Gastrocnemius medialis (tissue), 4 donors: ENCODE measurements around the gene ZP3. TPM values are rescaled to one million over a fixed set of nuclear protein-coding genes. Genes with fewer than 3 reads are reported as not detected.
"Not testable (repeated sequence)": the region's sequence is repeated elsewhere in the genome, so short reads cannot be mapped to it uniquely, and the experiment has no call there.

Experiments used
- ATAC-seq, 2 donors: fragments of 150-250 bp; one replicate each; pipeline ENCODE4 v1.9.1; 2016
- DNase-seq, 2 donors: peaks; one replicate each; pipeline ENCODE4 v3.0.0-alpha.2; 2019
- H3K27ac ChIP-seq, 4 donors: fragments of 200-600 bp; sonication (generic); 1 replicate in 1 of 4; 2 replicates in 3 of 4; pipeline ENCODE4 v1.5.1; 2016 to 2018; ENCODE audit warnings: mild to moderate bottlenecking in 2 of 4, moderate library complexity in 1 of 4
- H3K27me3 ChIP-seq, 3 donors: fragments of 200-600 bp; sonication (generic) in 2 of 3; 1 replicate in 1 of 3; 2 replicates in 2 of 3; pipeline versions ENCODE4 v1.5.1 to v1.6.0; 2016 to 2019; ENCODE audit warnings: mild to moderate bottlenecking in 1 of 3, moderate library complexity in 1 of 3
- H3K36me3 ChIP-seq, 2 donors: fragments of 200-600 bp; sonication (generic) in 1 of 2; one replicate each; pipeline ENCODE4 v1.5.1; 2017 to 2018
- H3K4me1 ChIP-seq, 2 donors: fragments of 200-600 bp; sonication (generic) in 1 of 2; one replicate each; pipeline ENCODE4 v1.5.1; 2016 to 2017; ENCODE audit warnings: mild to moderate bottlenecking in 2 of 2
- H3K4me3 ChIP-seq, 4 donors: fragments of 200-600 bp; sonication (generic) in 3 of 4; 1 replicate in 1 of 4; 2 replicates in 3 of 4; pipeline ENCODE4 v1.5.1; 2016 to 2019; ENCODE audit warnings: mild to moderate bottlenecking in 2 of 4
- H3K9me3 ChIP-seq, 3 donors: fragments of 200-600 bp; sonication (generic) in 2 of 3; 1 replicate in 1 of 3; 2 replicates in 2 of 3; pipeline ENCODE4 v1.5.1; 2016 to 2019
- POLR2A ChIP-seq, 2 donors: fragments of 450-650 bp; IDR thresholded peaks; one replicate each; pipeline ENCODE4 v1.6.1; 2017; ENCODE audit warnings: antibody characterized with exemption in 2 of 2, mild to moderate bottlenecking in 2 of 2, moderate library complexity in 2 of 2
- in situ Hi-C, 4 donors: fragments of 200-750 bp; cut with MboI; loops; one replicate each; pipeline versions ENCODE4 v1.15.0 to v1.8.0; 2017; ENCODE audit warnings: low sequenced_read_pairs in 4 of 4
- intact Hi-C: fragments of 100-400 bp; cut with DNase I; formaldehyde crosslinking; loops from one replicate; pipeline ENCODE4 v1.15.1; 2023; ENCODE audit warnings: low total_unique reads
- total RNA-seq, 4 donors: library from RNA; depleted of rRNA; stranded (reverse); fragments of >200 nt; gene quantifications; one replicate each; pipeline versions ENCODE4 v1.1.0 to v1.2.3, GENCODE V29; 2016
- TF ChIP-seq, protein P1 (sequence below), 5 experiments: fragments of 450-650 bp in 3 of 5; fragments of 200-600 bp in 2 of 5; sonication (generic) in 2 of 5; IDR thresholded peaks in 4 of 5; conservative IDR thresholded peaks in 1 of 5; 1 replicate in 4 of 5; 2 replicates in 1 of 5; pipeline ENCODE4 v1.5.1; 2016 to 2019; ENCODE audit warnings: antibody characterized with exemption in 5 of 5, mild to moderate bottlenecking in 3 of 5, moderate library complexity in 3 of 5

The ZP3 gene
- total RNA-seq, 4 donors from 2014 or later = 1.1 TPM; not detected in 3

DNA sequence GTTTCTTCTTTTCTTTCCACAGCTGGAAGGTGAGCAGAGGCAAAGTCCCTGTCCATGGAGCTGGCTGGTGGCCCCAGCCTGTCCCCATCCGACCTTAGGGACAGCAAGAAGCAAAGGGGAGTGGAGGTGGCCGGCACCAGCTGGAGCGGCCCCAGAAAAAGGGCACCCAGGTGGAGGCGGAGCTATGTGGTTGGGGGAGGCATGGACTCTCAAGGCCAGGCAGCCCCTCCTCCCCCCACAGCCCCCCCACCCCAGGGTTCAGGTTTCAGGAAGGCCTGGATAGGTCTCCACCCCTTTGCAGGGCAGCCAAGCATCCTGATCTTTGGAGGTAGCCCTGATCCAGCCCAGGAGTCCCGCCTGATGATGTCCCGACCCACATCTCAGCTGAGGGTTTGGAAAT is 15.2 kb upstream of the ZP3 start, which contains the start of gene SSC4D:
TSS of gene SSC4D (minus strand) at position 161 of the 400 bp plus-strand sequence. CDS start 5,258 bp downstream, outside the sequence.
- no peaks in the 10 kb centered on the region for H3K36me3 ChIP-seq
- ATAC-seq = no peak
- no peak within 1 kb of the TSS for H3K4me3 ChIP-seq
- no peak within 1 kb of the TSS for H3K27ac ChIP-seq
- TF ChIP-seq, protein P1, sequence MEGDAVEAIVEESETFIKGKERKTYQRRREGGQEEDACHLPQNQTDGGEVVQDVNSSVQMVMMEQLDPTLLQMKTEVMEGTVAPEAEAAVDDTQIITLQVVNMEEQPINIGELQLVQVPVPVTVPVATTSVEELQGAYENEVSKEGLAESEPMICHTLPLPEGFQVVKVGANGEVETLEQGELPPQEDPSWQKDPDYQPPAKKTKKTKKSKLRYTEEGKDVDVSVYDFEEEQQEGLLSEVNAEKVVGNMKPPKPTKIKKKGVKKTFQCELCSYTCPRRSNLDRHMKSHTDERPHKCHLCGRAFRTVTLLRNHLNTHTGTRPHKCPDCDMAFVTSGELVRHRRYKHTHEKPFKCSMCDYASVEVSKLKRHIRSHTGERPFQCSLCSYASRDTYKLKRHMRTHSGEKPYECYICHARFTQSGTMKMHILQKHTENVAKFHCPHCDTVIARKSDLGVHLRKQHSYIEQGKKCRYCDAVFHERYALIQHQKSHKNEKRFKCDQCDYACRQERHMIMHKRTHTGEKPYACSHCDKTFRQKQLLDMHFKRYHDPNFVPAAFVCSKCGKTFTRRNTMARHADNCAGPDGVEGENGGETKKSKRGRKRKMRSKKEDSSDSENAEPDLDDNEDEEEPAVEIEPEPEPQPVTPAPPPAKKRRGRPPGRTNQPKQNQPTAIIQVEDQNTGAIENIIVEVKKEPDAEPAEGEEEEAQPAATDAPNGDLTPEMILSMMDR (IDR thresholded peaks at IDR 0.05 in 4 of 5, conservative IDR thresholded peaks at IDR 0.05 in 1 of 5) = no peak
- TF ChIP-seq POLR2A (IDR thresholded peaks at IDR 0.05) = no peak
- H3K27me3 ChIP-seq = no peaks in the 10 kb centered on the region
- DNase-seq = no peak
- in situ Hi-C loops (loop anchor here in 1 of 4 donors (25.0 kb wide), 1 partner anchor 222 kb away; no protein-coding TSS in a partner anchor), intact Hi-C loops (no loop called here)
- no peaks in the 10 kb centered on the region for H3K9me3 ChIP-seq
- no peaks in the 10 kb centered on the region for H3K4me1 ChIP-seq

DNA sequence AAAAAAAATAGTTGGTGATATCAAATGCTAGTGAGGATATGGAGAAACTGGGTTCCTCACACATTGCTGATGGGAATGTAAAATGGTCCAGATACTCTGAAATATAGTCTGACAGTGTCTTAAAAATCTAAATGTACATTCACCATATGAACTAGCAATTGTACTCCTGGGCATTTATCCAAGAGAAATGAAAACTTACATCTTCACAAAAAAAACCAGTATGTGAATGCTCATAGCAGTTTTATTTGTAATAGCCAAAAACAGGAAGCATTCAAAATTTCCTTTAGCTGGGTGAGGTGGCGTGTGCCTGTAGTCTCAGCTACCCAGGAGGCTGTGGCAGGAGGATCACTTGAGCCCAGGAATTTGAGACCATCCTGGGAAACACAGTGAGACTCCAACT is 13.1 kb upstream of the ZP3 start:
- H3K4me3 ChIP-seq = no peak overlapping the region
- no peaks in the 10 kb centered on the region for H3K36me3 ChIP-seq
- DNase-seq (no peak), ATAC-seq (no peak)
- no peak for TF ChIP-seq POLR2A (IDR thresholded peaks at IDR 0.05)
- TF ChIP-seq, protein P1 (IDR thresholded peaks at IDR 0.05 in 4 of 5, conservative IDR thresholded peaks at IDR 0.05 in 1 of 5) = no peak
- intact Hi-C loops = no loop called here
- H3K27me3 ChIP-seq = no peaks in the 10 kb centered on the region
- in situ Hi-C loops = loop anchor here in 1 of 4 donors (25.0 kb wide), 1 partner anchor 224 kb away; no protein-coding TSS in a partner anchor
- H3K9me3 ChIP-seq = no peaks in the 10 kb centered on the region
- no peaks in the 10 kb centered on the region for H3K4me1 ChIP-seq
- H3K27ac ChIP-seq = no peak overlapping the region

DNA sequence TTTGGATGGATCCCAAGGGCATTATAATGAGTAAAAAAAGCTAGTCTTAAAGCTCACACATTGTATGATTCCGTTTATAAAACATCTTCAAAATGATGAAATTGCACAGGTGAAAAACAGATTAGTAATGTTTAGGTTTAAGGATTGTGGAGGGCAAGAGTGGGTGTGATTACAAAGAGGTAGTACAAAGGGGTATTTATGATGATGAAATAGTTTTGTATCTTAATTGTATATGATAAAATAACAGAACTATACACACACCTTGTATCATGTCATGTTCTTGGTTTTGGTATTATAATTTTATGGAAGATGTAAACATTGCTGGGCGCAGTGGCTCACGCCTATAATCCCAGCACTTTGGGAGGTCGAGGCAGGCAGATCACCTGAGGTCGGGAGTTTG is 12.5 kb upstream of the ZP3 start:
- Histone ChIP-seq H3K4me1 (no peaks in the 10 kb centered on the region), H3K27ac (no peak overlapping the region), H3K27me3 (no peaks in the 10 kb centered on the region), H3K36me3 (no peaks in the 10 kb centered on the region), H3K9me3 (no peaks in the 10 kb centered on the region), H3K4me3 (no peak overlapping the region)
- TF ChIP-seq, protein P1 (IDR thresholded peaks at IDR 0.05 in 4 of 5, conservative IDR thresholded peaks at IDR 0.05 in 1 of 5) = no peak
- no peak for TF ChIP-seq POLR2A (IDR thresholded peaks at IDR 0.05)
- no peak for ATAC-seq
- no peak for DNase-seq
- in situ Hi-C loops = loop anchor here in 1 of 4 donors (25.0 kb wide), 1 partner anchor 225 kb away; no protein-coding TSS in a partner anchor
- intact Hi-C loops = no loop called here

DNA sequence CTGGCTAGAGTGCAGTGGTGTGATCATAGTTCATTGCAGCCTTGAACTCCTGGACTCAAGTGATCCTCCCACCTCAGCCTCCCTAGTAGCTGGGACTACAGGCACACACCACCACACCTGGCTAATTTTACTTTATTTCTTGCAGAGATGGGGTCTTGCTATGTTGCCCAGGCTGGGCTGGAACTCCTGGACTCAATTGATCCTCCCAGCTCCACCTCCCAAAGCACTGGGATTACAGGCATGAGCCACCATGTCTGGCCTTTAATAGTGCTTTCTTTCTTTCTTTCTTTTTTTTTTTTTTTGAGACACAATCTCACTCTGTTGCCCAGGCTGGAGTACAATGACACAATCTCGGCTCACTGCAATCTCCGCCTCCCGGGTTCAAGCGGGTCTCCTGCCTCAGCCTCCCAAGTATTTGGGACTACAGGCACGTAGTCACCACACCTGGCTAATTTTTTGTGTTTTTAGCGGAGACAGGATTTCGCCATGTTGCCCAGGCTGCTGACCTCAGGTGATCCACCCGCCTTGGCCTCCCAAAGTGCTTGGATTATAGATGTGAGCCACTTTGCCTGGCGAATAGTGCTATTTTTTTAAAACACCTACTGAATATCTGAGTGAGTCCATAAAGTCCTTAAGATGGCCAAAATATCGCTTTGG is 7.0 kb upstream of the ZP3 start:
- H3K27ac ChIP-seq, H3K36me3 ChIP-seq, H3K27me3 ChIP-seq, ATAC-seq, DNase-seq, H3K4me1 ChIP-seq, H3K9me3 ChIP-seq, intact Hi-C loops, H3K4me3 ChIP-seq: not testable (repeated sequence)
- in situ Hi-C loops = loop anchor here in 1 of 4 donors (25.0 kb wide), 1 partner anchor 230 kb away; no protein-coding TSS in a partner anchor

DNA sequence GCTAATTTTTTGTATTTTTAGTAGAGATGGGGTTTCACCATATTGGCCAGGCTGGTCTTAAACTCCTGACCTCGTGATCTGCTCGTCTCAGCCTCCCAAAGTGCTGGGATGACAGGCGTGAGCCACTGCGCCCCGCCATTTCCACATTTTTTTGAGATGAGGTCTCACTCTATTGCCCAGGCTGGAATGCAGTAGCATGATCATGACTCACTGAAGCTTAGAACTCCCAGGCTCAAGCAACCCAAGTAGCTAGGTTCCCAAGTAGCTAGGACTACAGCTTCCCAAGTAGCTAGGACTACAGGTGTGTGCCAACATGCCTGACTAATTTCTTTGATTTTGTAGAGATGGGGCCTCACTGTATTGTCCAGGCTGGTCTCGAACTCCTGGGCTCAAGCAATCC is 3.7 kb upstream of the ZP3 start:
- H3K4me1 ChIP-seq, H3K9me3 ChIP-seq, DNase-seq, H3K27ac ChIP-seq, H3K36me3 ChIP-seq, H3K4me3 ChIP-seq, ATAC-seq, intact Hi-C loops, H3K27me3 ChIP-seq: not testable (repeated sequence)
- in situ Hi-C loops = loop anchor here in 1 of 4 donors (25.0 kb wide), 1 partner anchor 234 kb away; no protein-coding TSS in a partner anchor
